ENCODE data around the gene ZDHHC8. TPM values are rescaled to one million over a fixed set of nuclear protein-coding genes. Genes with fewer than 3 reads are reported as not detected.

ZDHHC8 gene
- polyA plus RNA-seq, 1 experiment, result 13.5 TPM

- ChIA-PET CTCF (interaction anchor here (0.6 to 1.4 kb wide), 2 partner anchors 108 to 414 kb away, joined by 3 read pairs; no protein-coding TSS in a partner anchor), POLR2A (no interaction called here)
- TF ChIP-seq CTCF (IDR thresholded peaks at IDR 0.05; ENCODE audit: low read depth, low read length), result no peak
- Histone ChIP-seq H3K9me3 (ENCODE audit: control insufficient read depth, insufficient read depth, low read length) (no peaks in the 10 kb centered on the region; the same call in 1 of the 2 replicates), H3K27me3 (ENCODE audit: control insufficient read depth, insufficient read depth, low read length) (peaks cover 35% of the 10 kb centered on the region), H3K4me3 (ENCODE audit: low read depth, low read length) (no peak overlapping the region), H3K27ac (ENCODE audit: low read depth, low read length) (no peak overlapping the region)
- DNase-seq (ENCODE audit: low read depth, low spot score), result no peak
These were observed 44.9 kb downstream of the ZDHHC8 start for GRCh38 chr22:20176421-20177085.

- Histone ChIP-seq H3K9me3 (ENCODE audit: control insufficient read depth, insufficient read depth, low read length) (no peaks in the 10 kb centered on the region; the same call in 1 of the 2 replicates), H3K4me3 (ENCODE audit: low read depth, low read length) (no peak overlapping the region), H3K27me3 (ENCODE audit: control insufficient read depth, insufficient read depth, low read length) (peaks cover 35% of the 10 kb centered on the region), H3K27ac (ENCODE audit: low read depth, low read length) (no peak overlapping the region)
- CTCF ChIA-PET, result interaction anchor here (0.6 kb wide), 1 partner anchor 413 kb away, joined by 3 read pairs; no protein-coding TSS in a partner anchor
- no peak for DNase-seq (ENCODE audit: low read depth, low spot score)
- TF ChIP-seq CTCF (IDR thresholded peaks at IDR 0.05; ENCODE audit: low read depth, low read length), result no peak
- POLR2A ChIA-PET, result no interaction called here
These were observed 45.8 kb downstream of the ZDHHC8 start for GRCh38 chr22:20177217-20177911.

GRCh38 chr22:20178075-20178914, 46.7 kb downstream of the ZDHHC8 start:
- POLR2A ChIA-PET, result no interaction called here
- TF ChIP-seq CTCF (IDR thresholded peaks at IDR 0.05; ENCODE audit: low read depth, low read length), result no peak
- H3K4me3 ChIP-seq (ENCODE audit: low read depth, low read length), result no peak overlapping the region
- no peak for DNase-seq (ENCODE audit: low read depth, low spot score)
- CTCF ChIA-PET, result interaction anchor here (0.6 kb wide), 1 partner anchor 387 kb away, joined by 3 read pairs; no protein-coding TSS in a partner anchor
- H3K27ac ChIP-seq (ENCODE audit: low read depth, low read length), result no peak overlapping the region
- H3K9me3 ChIP-seq (ENCODE audit: control insufficient read depth, insufficient read depth, low read length), result no peaks in the 10 kb centered on the region
- H3K27me3 ChIP-seq (ENCODE audit: control insufficient read depth, insufficient read depth, low read length), result peaks cover 33% of the 10 kb centered on the region

DNA sequence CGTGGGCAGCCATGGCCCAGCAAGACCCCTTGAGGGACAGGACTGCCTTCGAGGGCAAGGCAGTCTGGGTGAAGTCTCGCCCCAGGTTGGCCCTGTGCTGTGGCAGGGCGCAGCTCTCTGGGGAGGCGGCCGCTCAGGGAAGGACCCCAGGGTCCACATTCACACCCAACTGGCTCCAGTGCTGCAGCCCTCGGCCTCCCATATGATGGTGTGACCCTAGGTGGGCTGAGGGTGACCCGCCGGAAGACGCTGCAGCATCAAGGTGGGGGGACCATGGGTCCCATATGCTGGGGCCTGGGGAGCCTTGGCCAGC, 47.3 kb downstream of the ZDHHC8 start:
- TF ChIP-seq CTCF (IDR thresholded peaks at IDR 0.05; ENCODE audit: low read depth, low read length), result no peak
- ChIA-PET POLR2A (no interaction called here), CTCF (no interaction called here)

More for the DNA sequence above, 47.3 kb downstream of the ZDHHC8 start:
- no peak overlapping the region for H3K27ac ChIP-seq (ENCODE audit: low read depth, low read length)
- H3K4me3 ChIP-seq (ENCODE audit: low read depth, low read length), result no peak overlapping the region
- no peak for DNase-seq (ENCODE audit: low read depth, low spot score)
- H3K27me3 ChIP-seq (ENCODE audit: control insufficient read depth, insufficient read depth, low read length), result peaks cover 27% of the 10 kb centered on the region
- H3K9me3 ChIP-seq (ENCODE audit: control insufficient read depth, insufficient read depth, low read length), result no peaks in the 10 kb centered on the region

Measured in AG04450 (cell line).